Testis (tissue), 2 donors: ENCODE data around the gene TMEM9B.

ENCODE experiments used
- POLR2A ChIP-seq: fragments of 450-650 bp; IDR thresholded peaks from one replicate; pipeline ENCODE4 v1.6.1; 2017; ENCODE audit warnings: antibody characterized with exemption, mild to moderate bottlenecking, moderate library complexity
- TF ChIP-seq, protein P1 (sequence below), 3 experiments: fragments of 450-650 bp in 2 of 3; fragments of 200-600 bp in 1 of 3; sonication (generic) in 1 of 3; IDR thresholded peaks; one replicate each; pipeline ENCODE4 v1.5.1; 2016 to 2019; ENCODE audit warnings: antibody characterized with exemption in 3 of 3, mild to moderate bottlenecking in 2 of 3, moderate library complexity in 1 of 3

DNA sequence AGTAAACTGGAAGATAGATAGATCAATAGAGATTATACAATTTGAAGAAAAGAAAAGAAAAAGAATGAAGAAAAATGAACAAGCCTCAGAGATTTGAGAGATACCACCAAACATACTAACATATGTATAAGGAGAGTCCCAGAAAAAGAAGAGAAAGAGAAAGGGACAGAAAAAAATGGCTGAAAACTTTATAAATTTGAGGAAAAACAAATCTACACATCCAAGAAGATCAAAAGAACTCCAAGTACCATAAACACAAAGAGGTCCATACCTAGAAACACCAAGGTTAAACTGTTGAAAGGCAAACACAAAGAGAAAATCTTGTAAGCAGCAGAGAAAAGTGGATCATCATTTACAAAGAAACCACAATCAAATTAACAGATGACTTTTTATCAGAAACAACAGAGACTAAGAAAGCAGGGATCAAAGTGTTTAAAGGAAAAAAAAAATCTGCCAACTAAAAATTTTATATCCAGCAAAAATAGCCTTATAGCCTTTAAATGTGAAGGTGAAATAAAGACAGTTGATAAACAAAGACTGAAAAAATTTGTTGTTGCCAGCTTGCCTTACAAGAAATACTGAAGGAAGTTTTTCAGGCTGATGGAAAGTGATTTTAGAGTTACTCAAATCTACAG, 65.0 kb downstream of the TMEM9B start:
- TF ChIP-seq, protein P1, sequence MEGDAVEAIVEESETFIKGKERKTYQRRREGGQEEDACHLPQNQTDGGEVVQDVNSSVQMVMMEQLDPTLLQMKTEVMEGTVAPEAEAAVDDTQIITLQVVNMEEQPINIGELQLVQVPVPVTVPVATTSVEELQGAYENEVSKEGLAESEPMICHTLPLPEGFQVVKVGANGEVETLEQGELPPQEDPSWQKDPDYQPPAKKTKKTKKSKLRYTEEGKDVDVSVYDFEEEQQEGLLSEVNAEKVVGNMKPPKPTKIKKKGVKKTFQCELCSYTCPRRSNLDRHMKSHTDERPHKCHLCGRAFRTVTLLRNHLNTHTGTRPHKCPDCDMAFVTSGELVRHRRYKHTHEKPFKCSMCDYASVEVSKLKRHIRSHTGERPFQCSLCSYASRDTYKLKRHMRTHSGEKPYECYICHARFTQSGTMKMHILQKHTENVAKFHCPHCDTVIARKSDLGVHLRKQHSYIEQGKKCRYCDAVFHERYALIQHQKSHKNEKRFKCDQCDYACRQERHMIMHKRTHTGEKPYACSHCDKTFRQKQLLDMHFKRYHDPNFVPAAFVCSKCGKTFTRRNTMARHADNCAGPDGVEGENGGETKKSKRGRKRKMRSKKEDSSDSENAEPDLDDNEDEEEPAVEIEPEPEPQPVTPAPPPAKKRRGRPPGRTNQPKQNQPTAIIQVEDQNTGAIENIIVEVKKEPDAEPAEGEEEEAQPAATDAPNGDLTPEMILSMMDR (IDR thresholded peaks at IDR 0.05), result no peak
- no peak for TF ChIP-seq POLR2A
